Spleen (tissue), 7 donors: ENCODE measurements around the gene SNRPD2.

Source experiments
- POLR2A ChIP-seq, 3 donors: fragments of 450-650 bp; IDR thresholded peaks; one replicate each; pipeline ENCODE4 v1.5.1; 2017; ENCODE audit warnings: antibody characterized with exemption in 3 of 3, mild to moderate bottlenecking in 1 of 3
- TF ChIP-seq, protein P1 (sequence below), 11 experiments: fragments of 200-600 bp in 7 of 11; fragments of 450-650 bp in 4 of 11; sonication (generic) in 4 of 11; IDR thresholded peaks in 8 of 11; conservative IDR thresholded peaks in 3 of 11; 1 replicate in 7 of 11; 2 replicates in 4 of 11; pipeline versions ENCODE4 v1.4.0 to v1.8.0; 2016 to 2021; ENCODE audit warnings: antibody characterized with exemption in 11 of 11, inconsistent platforms in 4 of 11, mild to moderate bottlenecking in 1 of 11
- donor health status: DM: no; HTN: no; CAD: no; lungs with moderate emphysema.
- donor health status: DM: no; HTN: no; CAD: no.
- donor health status: DM: no; HTN: no; CAD: no.

- TF ChIP-seq, protein P1, sequence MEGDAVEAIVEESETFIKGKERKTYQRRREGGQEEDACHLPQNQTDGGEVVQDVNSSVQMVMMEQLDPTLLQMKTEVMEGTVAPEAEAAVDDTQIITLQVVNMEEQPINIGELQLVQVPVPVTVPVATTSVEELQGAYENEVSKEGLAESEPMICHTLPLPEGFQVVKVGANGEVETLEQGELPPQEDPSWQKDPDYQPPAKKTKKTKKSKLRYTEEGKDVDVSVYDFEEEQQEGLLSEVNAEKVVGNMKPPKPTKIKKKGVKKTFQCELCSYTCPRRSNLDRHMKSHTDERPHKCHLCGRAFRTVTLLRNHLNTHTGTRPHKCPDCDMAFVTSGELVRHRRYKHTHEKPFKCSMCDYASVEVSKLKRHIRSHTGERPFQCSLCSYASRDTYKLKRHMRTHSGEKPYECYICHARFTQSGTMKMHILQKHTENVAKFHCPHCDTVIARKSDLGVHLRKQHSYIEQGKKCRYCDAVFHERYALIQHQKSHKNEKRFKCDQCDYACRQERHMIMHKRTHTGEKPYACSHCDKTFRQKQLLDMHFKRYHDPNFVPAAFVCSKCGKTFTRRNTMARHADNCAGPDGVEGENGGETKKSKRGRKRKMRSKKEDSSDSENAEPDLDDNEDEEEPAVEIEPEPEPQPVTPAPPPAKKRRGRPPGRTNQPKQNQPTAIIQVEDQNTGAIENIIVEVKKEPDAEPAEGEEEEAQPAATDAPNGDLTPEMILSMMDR (IDR thresholded peaks at IDR 0.05 in 8 of 11, conservative IDR thresholded peaks at IDR 0.05 in 3 of 11): no peak
- TF ChIP-seq POLR2A (IDR thresholded peaks at IDR 0.05): no peak
Measured at GRCh38 chr19:45733160-45733810, 41.5 kb upstream of the SNRPD2 start, which contains the start of gene MEIOSIN.
